GM19397 (cell line): ENCODE measurements around the gene RHBDD1.
A peak's percentile ranks its signal among the peaks of the same experiment; 100 is the strongest.

Source experiments
- ATAC-seq: cut with Tn5 transposase; IDR thresholded peaks from one replicate; pipeline ENCODE4 v1.9.1; 2021; ENCODE audit warnings: mild to moderate bottlenecking, moderate library complexity; ENCODE audit not compliant: unreplicated experiment

The RHBDD1 gene, protein sequence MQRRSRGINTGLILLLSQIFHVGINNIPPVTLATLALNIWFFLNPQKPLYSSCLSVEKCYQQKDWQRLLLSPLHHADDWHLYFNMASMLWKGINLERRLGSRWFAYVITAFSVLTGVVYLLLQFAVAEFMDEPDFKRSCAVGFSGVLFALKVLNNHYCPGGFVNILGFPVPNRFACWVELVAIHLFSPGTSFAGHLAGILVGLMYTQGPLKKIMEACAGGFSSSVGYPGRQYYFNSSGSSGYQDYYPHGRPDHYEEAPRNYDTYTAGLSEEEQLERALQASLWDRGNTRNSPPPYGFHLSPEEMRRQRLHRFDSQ

DNA sequence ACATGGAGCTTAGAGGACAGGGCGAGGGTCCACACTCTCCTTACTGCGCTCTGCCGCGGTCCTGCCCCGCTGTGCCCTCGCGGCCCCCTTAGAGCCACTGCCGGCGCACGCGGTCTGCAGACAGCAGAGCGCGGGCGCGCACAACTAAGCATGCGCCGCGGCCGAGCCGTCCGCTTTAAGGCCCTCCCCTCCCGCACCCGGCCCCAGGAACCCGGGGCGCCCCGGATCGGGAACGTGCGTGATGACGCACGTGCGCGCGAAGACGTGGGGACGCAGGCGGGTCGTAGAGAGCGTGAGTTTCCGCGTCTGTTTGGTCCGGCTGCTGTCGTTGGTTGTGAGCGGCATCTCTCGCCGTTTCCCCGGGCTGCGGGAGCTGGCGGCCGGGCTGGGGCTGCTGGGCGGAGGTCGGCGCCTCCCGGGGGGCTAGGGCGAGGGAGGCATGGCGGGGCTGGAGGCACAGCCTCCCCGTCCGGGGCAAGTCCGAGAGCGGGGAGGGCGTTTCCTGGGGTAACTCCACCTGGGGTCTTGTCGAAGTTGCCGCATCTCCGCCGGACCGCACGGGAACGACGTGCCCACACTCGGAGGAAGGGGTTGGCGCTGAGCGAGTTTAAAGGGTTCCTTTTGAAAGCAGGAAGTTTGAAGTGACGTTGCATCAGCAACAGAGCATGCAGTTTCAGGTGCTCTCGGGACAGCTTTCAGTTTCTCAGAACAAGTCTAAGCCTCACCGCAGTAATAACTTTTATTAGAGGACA is at the start of gene RHBDD1:
RHBDD1 (plus strand) TSS at position 259 of the 752 bp plus-strand sequence. CDS start 28,640 bp downstream, outside the sequence.
- ATAC-seq, result peak; percentile 87

DNA sequence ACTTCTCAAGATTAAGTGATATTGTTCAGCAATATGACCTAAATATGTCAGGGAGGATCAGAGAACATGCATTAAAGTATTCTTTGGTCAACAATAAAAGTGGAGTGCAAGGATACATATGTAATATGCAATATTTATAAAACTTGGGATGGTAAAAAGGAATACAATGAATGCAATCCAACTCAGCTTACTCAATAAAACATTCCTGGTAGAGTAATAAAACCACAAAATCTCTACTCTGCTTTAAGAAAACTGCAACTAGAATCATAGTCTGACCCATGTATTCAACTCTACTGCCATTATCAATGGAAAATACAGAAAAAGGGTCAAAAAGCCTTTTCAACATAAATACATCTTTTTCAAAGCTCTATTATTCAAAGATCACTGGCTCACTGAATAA is 47.8 kb upstream of the RHBDD1 start:
- ATAC-seq, result no peak

DNA sequence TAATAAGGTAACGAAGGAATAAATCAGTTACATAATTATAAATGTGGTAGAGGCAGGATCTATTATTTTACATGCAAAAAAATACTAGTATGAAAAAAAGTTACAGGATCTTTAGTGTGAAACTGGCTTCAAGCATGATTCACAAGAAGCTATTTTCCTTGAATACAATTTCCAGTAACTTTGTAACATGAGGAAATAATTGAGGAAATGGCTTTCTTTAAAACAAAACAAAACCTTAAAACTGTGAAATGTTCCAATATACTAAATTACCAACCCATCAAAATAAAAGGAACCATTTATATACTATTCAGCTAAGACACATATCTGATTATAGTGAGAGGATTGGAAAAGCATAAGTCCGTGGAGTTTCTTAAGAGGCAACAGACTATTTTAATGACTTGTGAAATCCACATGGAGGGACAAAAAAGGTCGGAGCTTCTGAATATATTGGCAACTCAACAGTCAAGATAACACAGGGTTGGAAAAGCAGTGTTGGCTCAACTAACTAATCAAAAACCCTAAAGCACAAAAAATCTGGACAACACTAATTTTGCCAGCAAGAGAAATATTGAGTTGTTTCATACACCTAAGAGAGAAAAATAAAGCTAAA is 46.9 kb upstream of the RHBDD1 start:
- ATAC-seq, result no peak

DNA sequence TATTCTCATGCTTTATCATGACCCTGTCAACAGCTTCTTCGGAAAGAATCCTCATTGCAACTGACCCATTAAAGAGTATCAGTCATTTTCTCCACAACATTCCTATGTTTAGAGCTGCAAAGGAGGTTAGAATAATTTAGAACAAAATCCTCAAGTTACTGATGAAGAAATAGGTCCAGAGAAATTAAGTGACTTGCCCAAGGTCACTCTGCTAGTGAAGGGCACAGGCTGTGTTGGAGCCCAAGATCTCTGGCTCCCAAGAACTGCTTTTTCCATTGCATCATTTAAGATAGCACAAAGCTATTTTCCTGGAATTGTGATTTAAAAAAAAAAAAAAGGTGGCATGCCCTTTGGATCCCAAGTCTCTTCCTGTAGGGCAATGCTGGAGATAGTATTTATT is 45.8 kb upstream of the RHBDD1 start:
- no peak for ATAC-seq

DNA sequence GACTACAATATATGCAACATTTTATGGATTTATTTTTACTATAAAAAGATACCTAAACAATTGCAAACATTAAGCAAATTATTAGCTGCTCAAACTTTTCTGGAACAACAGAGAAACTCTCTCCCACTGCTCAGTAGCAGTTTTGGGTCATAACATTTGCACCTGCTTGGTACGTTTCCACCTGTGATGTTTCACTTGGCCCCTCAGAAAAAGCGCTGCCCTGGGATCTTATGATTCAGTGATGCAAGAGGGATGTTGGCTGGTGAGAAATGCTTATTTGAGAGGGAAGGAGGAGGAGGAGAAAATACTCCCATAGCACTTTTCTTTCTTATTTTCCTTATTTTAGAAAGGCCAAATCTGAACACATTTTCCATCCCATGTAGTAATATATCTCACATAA is 45.4 kb upstream of the RHBDD1 start:
- no peak for ATAC-seq

DNA sequence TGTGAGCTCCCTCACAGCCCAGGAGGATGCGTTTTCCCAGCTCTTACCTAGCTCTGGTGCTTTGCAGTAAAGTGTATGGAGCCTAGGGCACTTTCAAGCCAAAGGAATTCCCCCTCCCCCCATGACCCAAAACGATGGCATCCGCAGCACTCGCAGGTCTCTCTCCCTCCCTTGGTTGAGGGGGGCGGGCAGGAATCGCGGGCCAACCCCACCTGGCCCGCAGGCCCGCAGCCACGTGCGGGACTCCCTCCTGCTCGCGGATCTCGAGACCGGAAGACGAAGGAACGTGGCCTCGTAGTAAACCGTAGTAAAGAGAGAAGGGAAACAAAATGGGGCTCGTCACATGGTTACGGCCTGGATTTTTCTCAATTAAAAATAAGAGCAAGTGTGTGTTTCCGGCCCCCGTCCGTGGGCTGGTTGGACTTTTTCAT is 44.8 kb upstream of the RHBDD1 start:
- ATAC-seq, result peak; percentile 64

DNA sequence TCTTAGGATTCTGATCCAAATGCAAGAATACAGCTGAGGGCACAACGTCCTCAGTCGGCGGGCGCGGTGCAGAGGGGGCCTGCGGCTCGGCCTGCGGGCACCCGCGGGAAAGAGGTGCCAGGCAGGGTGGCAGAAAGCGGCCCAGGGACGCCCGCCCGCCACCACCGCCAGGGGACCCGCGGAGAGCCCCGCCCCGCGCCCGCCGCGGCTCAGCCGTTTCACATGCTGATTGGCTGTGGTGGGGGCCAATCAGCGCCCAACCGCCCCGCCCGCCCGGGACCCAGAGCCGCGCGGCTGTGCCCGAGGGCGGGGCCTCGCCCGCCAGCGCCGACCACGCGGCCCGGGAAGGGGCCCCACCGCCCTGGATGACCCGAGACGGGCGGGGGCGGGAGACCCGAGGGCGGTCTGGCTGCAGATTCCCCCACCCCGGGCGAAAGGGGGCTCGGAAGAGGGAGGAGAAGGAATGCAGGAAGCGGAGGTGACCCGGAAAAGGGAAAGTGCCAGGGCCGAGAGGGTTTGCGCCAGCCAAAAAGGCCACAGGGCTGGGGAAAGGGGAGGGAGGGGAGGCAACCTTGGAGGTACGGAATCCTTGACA is 44.3 kb upstream of the RHBDD1 start:
- peak; percentile 100 for ATAC-seq

DNA sequence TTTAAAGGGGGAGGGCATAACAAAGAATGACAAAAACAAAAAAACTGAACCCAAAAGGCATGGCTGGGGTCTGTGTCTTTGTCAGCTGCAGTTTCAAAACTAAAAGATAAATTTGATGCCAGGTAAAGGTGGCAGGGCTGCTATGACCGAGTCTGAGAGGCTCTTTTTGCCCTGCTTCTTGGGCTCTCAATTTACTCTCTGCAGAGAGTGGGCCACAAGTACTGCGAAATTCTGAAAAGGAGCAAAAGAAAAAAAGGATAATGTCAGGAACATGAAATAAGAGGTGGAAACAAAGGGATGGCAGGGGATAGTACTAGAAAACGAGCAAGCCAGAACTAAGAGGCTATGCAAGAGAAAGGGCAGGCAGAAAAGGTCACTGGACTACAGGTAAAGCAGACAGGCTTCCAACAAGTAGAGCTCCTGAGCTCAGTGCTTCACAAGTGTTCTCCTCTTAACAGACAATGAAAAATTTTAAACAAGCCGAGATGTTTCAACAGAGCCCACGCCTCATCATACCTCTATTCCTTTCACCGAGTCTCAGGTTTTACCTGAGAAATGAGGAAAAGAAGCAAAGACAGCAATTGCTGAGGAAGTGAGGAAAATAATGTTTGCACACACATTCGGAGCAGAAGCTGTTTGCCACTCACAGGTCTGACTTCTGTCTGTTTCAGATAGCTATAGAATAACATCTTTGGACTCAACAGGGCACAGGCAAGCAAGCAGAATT is 43.5 kb upstream of the RHBDD1 start:
- no peak for ATAC-seq

DNA sequence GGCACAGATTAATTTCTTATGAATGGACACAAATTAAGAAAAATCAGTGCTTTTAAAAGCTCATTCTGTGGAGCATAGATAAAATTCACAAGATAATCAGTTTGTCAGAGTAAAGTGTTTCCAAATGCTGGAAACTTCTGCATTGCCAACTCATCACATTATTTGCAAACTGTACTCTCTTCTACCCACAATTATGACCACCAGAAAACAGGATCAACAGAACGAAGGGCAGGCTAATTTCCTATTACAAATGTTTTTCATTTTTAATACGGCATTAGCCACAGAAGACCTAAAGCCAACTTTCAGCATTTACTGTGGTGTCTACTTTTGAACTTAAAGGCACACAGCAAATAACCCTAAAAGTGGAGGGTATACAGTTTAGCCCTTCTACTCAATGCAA is 42.2 kb upstream of the RHBDD1 start:
- no peak for ATAC-seq

DNA sequence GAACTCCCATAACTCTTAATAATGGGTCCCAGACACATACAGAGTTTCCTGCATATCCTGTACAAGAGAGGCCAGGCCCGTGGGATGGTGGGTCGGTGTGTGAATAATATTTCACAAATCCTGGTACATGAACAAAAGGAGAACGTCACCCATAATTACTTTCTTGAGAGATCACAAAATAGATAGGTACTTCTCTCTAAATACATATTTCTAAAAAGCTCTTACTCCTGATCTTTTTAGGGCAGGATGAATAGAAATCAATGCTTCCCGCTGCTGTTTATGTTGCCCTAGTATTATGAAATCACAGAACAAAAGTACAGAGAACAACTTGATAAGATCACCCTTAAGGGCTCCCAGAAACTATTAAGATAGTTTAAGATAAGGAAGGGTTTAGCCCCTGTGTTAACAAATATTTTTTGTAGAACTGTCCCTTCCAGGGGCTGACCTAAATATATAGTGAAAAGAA is 41.6 kb upstream of the RHBDD1 start:
- ATAC-seq, result no peak

DNA sequence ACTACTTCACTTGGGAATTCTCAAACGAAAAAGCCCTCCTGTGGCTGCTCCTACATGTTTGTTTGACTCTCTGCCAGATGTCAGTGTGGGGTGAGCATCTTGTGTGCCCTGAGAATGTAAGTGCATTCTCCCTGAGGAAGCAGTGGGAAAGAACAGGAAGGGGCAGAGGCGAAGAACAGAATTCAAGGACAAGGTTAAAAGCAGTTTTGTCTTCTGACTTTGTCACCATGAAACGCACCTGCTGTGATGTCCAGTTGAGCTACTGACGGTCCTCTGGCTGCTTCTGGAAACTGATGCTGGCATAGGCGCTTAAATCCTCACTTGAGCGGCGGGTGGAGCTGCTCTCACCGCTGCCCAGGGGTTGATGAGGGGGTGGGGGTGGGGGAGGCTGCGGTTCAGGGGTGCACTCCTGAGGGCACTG is 41.1 kb upstream of the RHBDD1 start:
- ATAC-seq, result no peak

DNA sequence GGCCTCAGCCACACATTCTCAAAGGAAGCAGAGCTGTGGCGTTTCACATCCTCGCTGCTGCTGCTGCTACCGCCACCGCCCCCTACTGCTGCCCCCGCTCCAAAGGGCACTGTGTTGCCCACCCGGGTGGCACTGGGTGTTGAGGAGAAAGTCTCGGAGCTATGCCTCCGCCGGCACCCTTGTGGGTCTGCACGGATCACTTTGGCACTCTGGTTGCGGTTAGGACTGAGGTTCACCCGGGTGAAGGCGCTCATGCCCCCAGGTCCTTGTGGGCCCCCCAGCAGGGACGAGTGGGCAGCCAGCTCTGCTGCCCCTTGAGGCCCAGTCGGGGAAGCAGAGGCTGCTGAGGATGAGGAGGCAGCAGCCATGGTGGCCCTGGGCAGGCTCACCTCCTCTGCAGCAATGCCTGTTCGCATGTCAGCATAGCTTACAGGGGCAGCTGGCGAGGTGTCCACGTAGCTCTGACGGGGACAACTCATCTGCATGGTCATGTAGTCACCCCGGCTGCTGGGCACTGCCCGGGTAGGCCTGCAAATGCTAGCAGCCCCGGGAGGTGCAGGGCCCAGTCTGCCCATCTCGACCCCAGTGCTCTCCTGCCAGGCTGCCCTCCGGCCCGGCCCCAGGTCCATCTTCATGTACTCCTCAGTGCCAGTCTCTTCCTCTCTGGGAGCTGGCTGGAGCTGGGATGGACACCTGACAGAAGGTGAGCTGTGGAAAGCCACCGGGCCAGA is 40.4 kb upstream of the RHBDD1 start:
- no peak for ATAC-seq

DNA sequence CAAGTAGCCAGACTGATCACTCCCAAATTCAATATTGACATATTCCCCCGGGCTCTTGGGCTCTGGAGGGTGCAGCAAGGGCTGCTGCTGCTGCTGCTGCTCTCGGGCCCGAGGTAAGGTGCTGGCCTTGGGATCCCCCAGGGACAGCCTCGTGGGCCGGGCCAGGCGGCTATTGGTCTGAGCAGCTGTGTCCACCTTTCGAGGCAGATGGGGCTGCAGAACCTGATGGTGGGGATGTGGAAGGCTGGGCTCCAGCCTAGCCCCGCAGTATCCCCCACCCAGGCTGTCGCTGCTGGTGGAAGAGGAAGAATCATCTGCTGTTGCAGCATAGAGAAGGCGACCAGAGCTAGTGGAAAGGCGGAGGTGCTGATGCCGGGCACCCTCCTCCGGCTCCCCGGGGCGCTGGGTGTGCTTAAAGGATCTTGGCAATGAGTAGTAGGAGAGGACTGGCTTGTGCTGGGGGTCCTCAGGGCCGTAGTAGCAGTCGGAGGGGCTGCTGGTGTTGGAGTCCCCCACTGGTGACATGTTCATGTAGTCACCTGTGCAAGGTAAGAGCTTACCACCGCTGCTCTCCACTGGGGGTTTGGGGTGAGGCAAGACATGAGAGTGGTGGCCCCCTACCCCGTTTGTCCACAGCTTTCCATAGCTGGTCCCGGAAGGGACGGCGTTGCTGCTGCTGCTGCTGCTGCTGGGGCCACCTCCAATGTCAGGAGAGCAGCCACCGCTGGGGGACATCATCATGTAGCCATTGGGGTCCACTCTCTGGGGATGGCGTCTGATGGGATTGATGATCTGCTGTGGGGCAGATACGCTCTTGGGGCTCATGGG is 39.6 kb upstream of the RHBDD1 start:
- ATAC-seq, result no peak

DNA sequence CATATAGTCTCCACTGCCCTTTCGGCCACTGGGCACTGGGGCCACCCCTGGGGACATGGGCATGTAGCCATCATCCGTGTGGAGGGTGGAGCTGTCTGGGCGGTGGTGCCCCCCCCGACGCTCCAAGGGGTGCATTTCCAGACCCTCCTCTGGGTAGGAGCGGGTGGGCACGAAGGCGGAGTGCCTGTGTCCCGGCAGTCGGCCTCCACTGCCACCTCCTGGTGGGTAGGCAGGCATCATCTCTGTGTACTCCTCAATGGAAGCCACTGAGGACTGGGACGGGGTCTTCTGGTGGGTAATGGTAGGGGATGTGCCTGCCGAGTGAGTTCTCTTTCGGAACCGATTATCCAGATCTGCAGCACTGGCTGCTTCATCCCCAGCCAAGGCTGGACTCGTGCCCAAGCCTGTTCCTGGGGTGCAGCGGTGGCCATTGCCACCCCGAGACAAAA is 39.0 kb upstream of the RHBDD1 start:
- ATAC-seq, result no peak

DNA sequence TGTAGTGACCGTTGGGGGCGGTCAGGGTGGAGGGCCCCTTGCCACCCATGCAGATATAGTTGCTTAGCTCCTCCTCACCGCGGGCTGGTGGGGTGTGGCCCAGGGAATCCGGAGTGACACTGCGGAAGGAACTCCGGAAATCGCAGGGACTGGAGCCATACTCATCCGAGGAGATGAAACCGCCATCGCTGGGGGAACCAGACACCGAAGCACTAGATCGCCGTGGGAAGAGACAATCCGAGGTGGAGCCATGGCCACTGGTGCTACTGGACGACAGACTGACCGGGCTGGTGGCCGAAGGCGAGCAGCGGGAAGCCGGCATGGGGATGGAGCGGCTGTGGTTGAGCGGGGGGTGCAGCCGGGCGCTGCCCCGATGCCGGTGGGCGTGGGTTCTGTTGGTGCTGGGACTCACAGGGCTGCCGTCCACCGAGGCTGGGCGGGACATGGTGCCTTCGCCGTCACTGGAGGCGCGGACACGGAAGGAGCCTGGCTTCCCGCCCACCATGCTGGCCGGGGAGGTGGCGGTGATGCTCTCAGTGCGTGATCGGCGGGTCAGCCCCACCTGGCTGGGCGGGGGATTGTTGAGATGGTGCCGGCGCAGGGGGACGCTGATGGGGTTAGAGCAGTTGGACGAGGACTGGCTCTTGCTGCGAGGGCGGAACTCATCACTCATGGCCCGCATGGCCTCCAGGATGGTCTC is 38.4 kb upstream of the RHBDD1 start:
- no peak for ATAC-seq

DNA sequence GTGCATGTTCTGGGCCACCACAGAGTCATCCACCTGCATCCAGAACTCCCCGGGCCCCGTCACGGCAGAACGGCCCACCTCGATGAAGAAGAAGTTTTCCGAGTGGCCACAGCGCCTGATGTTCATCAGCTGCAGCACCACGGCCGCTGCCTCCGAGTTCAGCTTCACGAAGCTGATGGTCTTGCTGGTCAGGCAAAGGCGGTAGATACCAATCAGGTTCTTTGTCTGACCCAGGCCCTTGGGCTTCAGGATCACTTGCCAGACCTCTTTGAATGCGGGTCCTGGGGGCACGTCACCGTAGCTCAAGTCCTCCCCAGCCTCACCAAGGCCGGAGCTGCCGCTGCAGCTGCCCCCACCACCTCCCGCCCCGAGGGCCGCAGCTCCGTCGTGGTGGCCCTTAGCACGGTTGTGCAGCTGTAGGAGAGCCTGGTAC is 37.8 kb upstream of the RHBDD1 start:
- ATAC-seq, result no peak

DNA sequence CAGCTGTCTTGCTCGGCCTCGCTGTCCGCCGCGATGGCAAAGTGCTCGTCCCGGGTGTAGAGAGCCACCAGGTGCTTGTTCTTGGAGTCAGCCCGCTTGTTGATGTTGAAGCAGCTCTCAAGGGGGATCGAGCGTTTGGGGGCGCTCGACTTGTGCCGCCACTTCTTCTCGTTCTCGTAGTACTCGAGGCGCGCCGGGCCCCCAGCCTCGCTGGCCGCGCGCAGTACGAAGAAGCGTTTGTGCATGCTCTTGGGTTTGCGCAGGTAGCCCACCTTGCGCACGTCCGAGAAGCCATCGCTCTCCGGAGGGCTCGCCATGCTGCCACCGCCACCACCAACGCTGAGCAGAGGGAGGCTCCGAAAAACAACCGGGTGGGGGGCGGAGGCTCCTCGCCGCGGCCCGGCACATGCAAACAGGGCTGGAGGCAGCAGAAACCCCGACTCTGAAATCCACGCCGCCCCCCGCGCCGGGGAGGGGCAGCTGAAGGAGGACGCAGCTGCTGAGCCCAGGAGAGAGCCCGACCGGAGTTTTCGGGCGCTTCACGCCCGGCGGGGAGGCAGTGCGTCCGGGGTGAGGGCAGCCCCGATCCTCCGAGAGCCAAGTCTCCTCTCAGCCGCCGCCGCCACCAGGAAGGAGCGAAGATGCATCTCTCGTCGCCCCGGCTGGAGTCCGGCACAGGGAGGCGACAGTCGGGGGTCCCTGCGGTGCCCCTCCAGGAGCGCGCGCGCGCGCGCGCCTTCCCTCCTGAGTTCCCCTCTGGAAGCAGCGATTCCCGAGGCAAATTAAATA is 37.2 kb upstream of the RHBDD1 start:
- peak; percentile 26 for ATAC-seq
